Esophagus squamous epithelium (tissue), 5 donors: ENCODE measurements around the gene LIN9. TPM values are rescaled to one million over a fixed set of nuclear protein-coding genes. Genes with fewer than 3 reads are reported as not detected.

Source experiments
- DNase-seq: peaks from one replicate; lab custom pipeline; 2025; lab: John Stamatoyannopoulos, UW
- H3K27ac ChIP-seq, 4 donors: fragments of 200-600 bp; sonication (generic); one replicate each; pipeline ENCODE4 v1.5.1; 2016 to 2019; ENCODE audit warnings: mild to moderate bottlenecking in 1 of 4
- H3K27me3 ChIP-seq, 4 donors: fragments of 200-600 bp; sonication (generic); 1 replicate in 3 of 4; 2 replicates in 1 of 4; pipeline versions ENCODE4 v1.5.1 to v1.6.0; 2017 to 2021; ENCODE audit warnings: antibody characterized with exemption in 1 of 4
- H3K36me3 ChIP-seq, 3 donors: fragments of 200-600 bp; sonication (generic); one replicate each; pipeline ENCODE4 v1.5.1; 2016 to 2019
- H3K4me1 ChIP-seq, 3 donors: fragments of 200-600 bp; sonication (generic); one replicate each; pipeline ENCODE4 v1.5.1; 2017 to 2019
- H3K4me3 ChIP-seq, 4 donors: fragments of 200-600 bp; sonication (generic); 1 replicate in 3 of 4; 2 replicates in 1 of 4; pipeline ENCODE4 v1.5.1; 2016 to 2019; ENCODE audit warnings: mild to moderate bottlenecking in 2 of 4, moderate library complexity in 1 of 4
- H3K9me3 ChIP-seq, 3 donors: fragments of 200-600 bp; sonication (generic); one replicate each; pipeline ENCODE4 v1.5.1; 2016 to 2019
- POLR2A ChIP-seq, 4 donors: fragments of 450-650 bp; IDR thresholded peaks; one replicate each; pipeline ENCODE4 v1.6.1; 2017; ENCODE audit warnings: antibody characterized with exemption in 4 of 4, mild to moderate bottlenecking in 4 of 4, moderate library complexity in 3 of 4
- WGBS, 2 donors: methylation state at CpG; one replicate each; pipeline ENCODE4 v1.1.5; 2018; 5-methylcytosine and 5-hydroxymethylcytosine counted together
- intact Hi-C: fragments of 100-400 bp; cut with DNase I; formaldehyde crosslinking; loops from one replicate; pipeline ENCODE4 v1.15.0; 2022
- total RNA-seq, 4 donors: library from RNA; depleted of rRNA; stranded (reverse); fragments of >200 nt; gene quantifications; one replicate each; pipeline ENCODE4 v1.1.0, GENCODE V29; 2016
- TF ChIP-seq, protein P1 (sequence below), 6 experiments: fragments of 450-650 bp in 4 of 6; fragments of 200-600 bp in 2 of 6; sonication (generic) in 2 of 6; IDR thresholded peaks; one replicate each; pipeline ENCODE4 v1.5.1; 2016 to 2019; ENCODE audit warnings: antibody characterized with exemption in 6 of 6, mild to moderate bottlenecking in 4 of 6, moderate library complexity in 4 of 6
- donor health status: DM: yes; HTN: yes; CAD: no.

LIN9 gene
- total RNA-seq, 4 donors from 2014 or later, result 2.2 to 7.2 (median 4.6) TPM

DNA sequence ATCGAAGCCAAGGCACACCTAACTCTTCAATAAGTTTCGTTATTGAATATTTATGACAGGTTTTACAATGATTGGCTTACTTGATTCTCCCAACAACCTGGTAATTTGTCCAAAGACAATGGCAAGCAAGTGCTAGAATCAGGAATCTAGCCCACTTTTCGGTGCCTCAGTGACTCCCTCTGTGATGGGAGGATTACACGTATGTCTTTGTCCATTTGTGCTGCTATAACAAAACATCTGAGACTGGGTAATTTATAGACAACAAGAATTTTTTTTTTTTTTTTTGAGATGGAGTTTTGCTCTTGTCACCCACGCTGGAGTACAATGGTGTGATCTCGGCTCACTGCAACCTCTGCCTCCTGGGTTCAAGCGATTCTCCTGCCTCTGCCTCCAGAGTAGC lies 2.4 kb upstream of the LIN9 start:
- peaks cover 14 to 32% (median 17%) of the 10 kb centered on the region in 3 donors for H3K4me1 ChIP-seq
- H3K36me3 ChIP-seq, result no peaks in the 10 kb centered on the region
- no peak overlapping the region for H3K27ac ChIP-seq
- DNase-seq, result no peak
- TF ChIP-seq, protein P1, sequence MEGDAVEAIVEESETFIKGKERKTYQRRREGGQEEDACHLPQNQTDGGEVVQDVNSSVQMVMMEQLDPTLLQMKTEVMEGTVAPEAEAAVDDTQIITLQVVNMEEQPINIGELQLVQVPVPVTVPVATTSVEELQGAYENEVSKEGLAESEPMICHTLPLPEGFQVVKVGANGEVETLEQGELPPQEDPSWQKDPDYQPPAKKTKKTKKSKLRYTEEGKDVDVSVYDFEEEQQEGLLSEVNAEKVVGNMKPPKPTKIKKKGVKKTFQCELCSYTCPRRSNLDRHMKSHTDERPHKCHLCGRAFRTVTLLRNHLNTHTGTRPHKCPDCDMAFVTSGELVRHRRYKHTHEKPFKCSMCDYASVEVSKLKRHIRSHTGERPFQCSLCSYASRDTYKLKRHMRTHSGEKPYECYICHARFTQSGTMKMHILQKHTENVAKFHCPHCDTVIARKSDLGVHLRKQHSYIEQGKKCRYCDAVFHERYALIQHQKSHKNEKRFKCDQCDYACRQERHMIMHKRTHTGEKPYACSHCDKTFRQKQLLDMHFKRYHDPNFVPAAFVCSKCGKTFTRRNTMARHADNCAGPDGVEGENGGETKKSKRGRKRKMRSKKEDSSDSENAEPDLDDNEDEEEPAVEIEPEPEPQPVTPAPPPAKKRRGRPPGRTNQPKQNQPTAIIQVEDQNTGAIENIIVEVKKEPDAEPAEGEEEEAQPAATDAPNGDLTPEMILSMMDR (IDR thresholded peaks at IDR 0.05), result no peak
- TF ChIP-seq POLR2A (IDR thresholded peaks at IDR 0.05), result no peak
- H3K27me3 ChIP-seq, result no peaks in the 10 kb centered on the region
- intact Hi-C loops, result no loop called here
- H3K4me3 ChIP-seq, result no peak overlapping the region
- H3K9me3 ChIP-seq, result no peaks in the 10 kb centered on the region
- 91 to 98% methylated on average over 5 to 7 of the region's 7 CpGs for WGBS, 2 donors

DNA sequence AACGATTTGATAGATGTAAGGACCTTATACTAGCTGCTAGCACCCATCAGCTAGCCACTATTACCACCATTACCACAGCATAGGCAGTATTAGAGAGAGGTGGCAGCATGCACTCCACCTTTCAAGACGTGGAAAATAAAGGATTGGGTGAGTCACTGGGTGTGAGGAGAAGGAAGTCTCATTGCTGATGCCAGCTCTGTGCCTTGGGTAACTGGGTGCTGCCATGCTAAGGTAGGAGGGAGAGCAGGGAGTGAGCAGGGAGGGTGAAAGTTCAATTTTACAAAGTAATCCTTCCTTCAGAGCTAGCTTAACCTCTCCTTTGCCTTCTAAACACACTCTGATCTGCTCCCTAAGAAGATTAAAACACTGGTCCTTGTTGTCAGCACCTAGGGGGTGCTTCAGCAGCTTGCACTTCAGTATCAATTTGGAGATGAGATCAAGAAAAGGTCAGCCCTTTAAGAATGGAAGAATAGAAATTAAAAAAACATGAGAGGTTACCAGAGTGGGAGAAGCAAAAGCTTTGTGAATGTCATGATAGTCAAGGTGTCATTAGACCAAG lies 1.8 kb upstream of the LIN9 start:
- Histone ChIP-seq H3K4me1 (peaks cover 14 to 32% (median 17%) of the 10 kb centered on the region in 3 donors), H3K36me3 (no peaks in the 10 kb centered on the region), H3K27ac (peak overlapping the region in 3 of 4 donors; percentile 31 to 88 (median 79)), H3K9me3 (no peaks in the 10 kb centered on the region), H3K27me3 (no peaks in the 10 kb centered on the region), H3K4me3 (no peak overlapping the region)
- no peak for DNase-seq
- WGBS, 2 donors, result 45 to 73% methylated on average over 2 of the region's 2 CpGs
- no peak for TF ChIP-seq POLR2A (IDR thresholded peaks at IDR 0.05)
- TF ChIP-seq, protein P1 (IDR thresholded peaks at IDR 0.05), result no peak
- intact Hi-C loops, result no loop called here

DNA sequence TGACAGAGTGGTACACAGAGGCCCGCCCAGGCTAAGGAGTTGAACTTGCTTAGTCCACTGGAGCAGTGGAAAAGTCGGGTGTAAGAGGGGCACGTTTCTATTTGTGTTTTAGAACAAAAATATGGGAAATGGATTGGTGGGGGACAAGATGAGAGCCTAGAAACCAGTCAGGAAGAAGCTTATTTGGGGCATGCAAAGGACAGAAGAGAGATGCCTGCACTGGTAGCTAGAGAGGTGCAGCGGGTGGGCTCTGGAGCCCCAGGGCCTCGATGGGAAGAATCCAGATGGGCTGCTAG lies 1.2 kb upstream of the LIN9 start:
- Histone ChIP-seq H3K4me1 (peaks cover 14 to 32% (median 17%) of the 10 kb centered on the region in 3 donors), H3K36me3 (no peaks in the 10 kb centered on the region), H3K4me3 (peak overlapping the region in 1 of 4 donors; percentile 74), H3K27ac (peak overlapping the region in 3 of 4 donors; percentile 31 to 88 (median 79)), H3K27me3 (no peaks in the 10 kb centered on the region), H3K9me3 (no peaks in the 10 kb centered on the region)
- no peak for DNase-seq
- TF ChIP-seq, protein P1 (IDR thresholded peaks at IDR 0.05), result no peak
- no peak for TF ChIP-seq POLR2A (IDR thresholded peaks at IDR 0.05)
- 76 to 79% methylated on average over 5 of the region's 5 CpGs for WGBS, 2 donors
- intact Hi-C loops, result no loop called here

DNA sequence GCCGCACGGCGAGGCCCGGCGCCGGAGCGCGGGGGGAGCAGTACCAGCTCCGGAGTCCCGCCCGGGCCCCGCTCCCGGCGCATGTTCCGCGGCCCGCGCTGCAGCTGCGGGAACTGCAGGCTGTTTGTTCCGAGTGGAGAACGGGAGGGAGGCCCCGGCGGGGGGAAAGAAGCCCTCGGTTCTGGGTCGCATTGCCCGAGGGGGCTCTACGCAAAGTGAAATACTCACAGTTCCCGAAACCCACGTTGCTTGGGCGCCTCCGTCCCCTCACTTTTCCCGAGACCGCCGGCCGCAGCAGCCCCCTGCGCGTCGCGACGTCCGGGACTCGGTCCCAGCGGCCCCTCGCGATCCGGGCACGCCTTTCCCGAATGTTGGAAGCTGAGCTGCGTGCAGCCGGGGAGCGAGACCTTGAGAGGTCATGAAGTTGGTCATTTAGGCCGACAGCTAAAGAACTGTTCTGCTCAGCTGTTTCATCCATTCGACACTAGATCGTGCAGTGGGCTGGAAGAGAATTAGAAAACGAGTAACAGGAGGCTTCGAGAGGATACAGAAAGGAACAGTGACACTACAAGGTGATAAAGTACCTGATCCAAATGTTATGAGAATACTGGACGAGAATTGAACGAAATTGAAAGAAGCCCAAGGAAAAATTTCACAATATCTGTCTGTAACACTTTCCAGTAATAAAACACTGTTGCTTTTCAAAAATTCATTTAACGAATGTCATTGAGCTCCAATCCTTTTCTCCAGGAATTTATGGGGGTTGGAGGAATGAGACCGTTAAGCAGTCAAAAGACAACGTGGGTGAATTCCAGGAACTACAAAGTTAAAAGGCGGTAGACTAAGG lies 657 bp upstream of the LIN9 start:
- H3K36me3 ChIP-seq, result no peaks in the 10 kb centered on the region
- WGBS, 2 donors, result 14 to 18% methylated on average over 10 of the region's 62 CpGs
- peak overlapping the region; percentile 79 to 89 (median 84) for H3K27ac ChIP-seq
- intact Hi-C loops, result no loop called here
- H3K27me3 ChIP-seq, result no peaks in the 10 kb centered on the region
- H3K9me3 ChIP-seq, result no peaks in the 10 kb centered on the region
- peak overlapping the region; percentile 55 to 98 (median 84) for H3K4me3 ChIP-seq
- H3K4me1 ChIP-seq, result peaks cover 14 to 32% (median 17%) of the 10 kb centered on the region in 3 donors
- no peak for DNase-seq
- TF ChIP-seq, protein P1 (IDR thresholded peaks at IDR 0.05), result peak in 5 of 6 experiments; percentile 22 to 59 (median 38)
- peak in 1 of 4 donors; percentile 15 for TF ChIP-seq POLR2A (IDR thresholded peaks at IDR 0.05)

DNA sequence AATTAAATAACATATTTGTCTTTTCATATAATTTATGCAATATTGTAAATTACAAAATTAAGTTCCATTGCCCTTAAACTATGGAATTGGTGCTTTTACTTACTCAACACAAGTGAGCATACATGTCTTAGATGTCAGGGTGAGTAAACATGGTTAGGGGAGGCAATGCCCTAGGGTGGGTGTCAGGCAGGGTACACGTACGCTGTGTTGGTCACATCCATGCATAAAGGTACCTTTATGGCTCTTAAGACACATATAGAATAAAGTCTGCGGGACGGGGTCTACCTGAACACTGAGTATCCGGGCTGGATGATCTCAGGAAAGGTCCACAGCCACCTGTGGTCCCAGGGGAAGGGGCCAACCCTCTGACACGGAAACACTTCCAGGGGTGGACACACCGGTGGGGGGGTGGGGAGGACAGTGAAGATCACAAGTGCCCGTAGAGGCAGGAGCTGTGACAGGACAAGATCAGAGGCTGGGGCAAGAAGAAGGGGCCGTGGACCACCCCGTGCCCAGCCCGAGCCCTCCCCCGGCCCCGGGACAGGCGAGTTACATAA lies 720 bp downstream of the LIN9 start:
- no peak for DNase-seq
- Histone ChIP-seq H3K4me3 (peak overlapping the region; percentile 55 to 98 (median 84)), H3K36me3 (no peaks in the 10 kb centered on the region), H3K27ac (peak overlapping the region; percentile 79 to 89 (median 84)), H3K4me1 (peaks cover 14 to 32% (median 17%) of the 10 kb centered on the region in 3 donors), H3K27me3 (no peaks in the 10 kb centered on the region), H3K9me3 (no peaks in the 10 kb centered on the region)
- intact Hi-C loops, result no loop called here
- TF ChIP-seq POLR2A (IDR thresholded peaks at IDR 0.05), result no peak
- TF ChIP-seq, protein P1 (IDR thresholded peaks at IDR 0.05), result no peak
- WGBS, 2 donors, result 2 to 4% methylated on average over 10 to 12 of the region's 14 CpGs
